HG02798 (cell line): ENCODE measurements around the gene CORO1C.

ENCODE experiments used
- ATAC-seq: cut with Tn5 transposase; IDR thresholded peaks from one replicate; pipeline ENCODE4 v1.9.1; 2021; ENCODE audit warnings: mild to moderate bottlenecking; ENCODE audit not compliant: unreplicated experiment, poor library complexity

The CORO1C gene

GRCh38 chr12:108653922-108654321 is 77.4 kb downstream of the CORO1C start:
- no peak for ATAC-seq

GRCh38 chr12:108653082-108653516 is 78.2 kb downstream of the CORO1C start:
- ATAC-seq: no peak

- no peak for ATAC-seq
Observed at GRCh38 chr12:108650083-108650482, 81.2 kb downstream of the CORO1C start.

- ATAC-seq: no peak
Observed at GRCh38 chr12:108649669-108650068, 81.6 kb downstream of the CORO1C start.

- no peak for ATAC-seq
Observed at GRCh38 chr12:108649126-108649525, 82.2 kb downstream of the CORO1C start.

GRCh38 chr12:108648371-108648770 is 82.9 kb downstream of the CORO1C start:
- ATAC-seq: no peak

- ATAC-seq: no peak
Observed at GRCh38 chr12:108647585-108648287, 83.6 kb downstream of the CORO1C start.

- ATAC-seq: no peak
Observed at GRCh38 chr12:108646600-108647579, 84.4 kb downstream of the CORO1C start.

- ATAC-seq: no peak
Observed at GRCh38 chr12:108645686-108646599, 85.4 kb downstream of the CORO1C start.

GRCh38 chr12:108644811-108645120 is 86.6 kb downstream of the CORO1C start:
- ATAC-seq: no peak

GRCh38 chr12:108643941-108644810 is 87.1 kb downstream of the CORO1C start:
- no peak for ATAC-seq

GRCh38 chr12:108642899-108643654 is 88.2 kb downstream of the CORO1C start:
- no peak for ATAC-seq

GRCh38 chr12:108642269-108642870 is 88.9 kb downstream of the CORO1C start:
- ATAC-seq: no peak

- no peak for ATAC-seq
Observed at GRCh38 chr12:108641446-108642268, 89.7 kb downstream of the CORO1C start.

- ATAC-seq: no peak
Observed at GRCh38 chr12:108640802-108641445, 90.4 kb downstream of the CORO1C start.

GRCh38 chr12:108638997-108639822 is 92.1 kb downstream of the CORO1C start:
- no peak for ATAC-seq
